RWPE1 (cell line): ENCODE data around the gene TBPL2.
A peak's percentile ranks its signal among the peaks of the same experiment; 100 is the strongest.

ENCODE experiments used
- CTCF ChIA-PET: fragments of 350-600 bp; sonication (Branson Sonifier 250); formaldehyde crosslinking; extraction: SDS; loops from one replicate; lab custom pipeline; 2021; lab: Yijun Ruan, JAX
- POLR2A ChIA-PET: fragments of 400-600 bp; formaldehyde crosslinking; extraction: SDS; loops from one replicate; lab custom pipeline; 2020; ENCODE audit warnings: antibody characterized with exemption; ENCODE audit not compliant: low non-redundant PET; lab: Yijun Ruan, JAX
- DNase-seq: peaks from one replicate; pipeline ENCODE4 v3.0.0; 2012; ENCODE audit warnings: low spot score
- H3K27ac ChIP-seq: fragments of 450-650 bp; 2 replicates; pipeline ENCODE4 v1.5.1; 2017
- CTCF ChIP-seq: fragments of 450-650 bp; conservative IDR thresholded peaks from 2 replicates; pipeline ENCODE4 v1.5.1; 2017; ENCODE audit warnings: low read depth, mild to moderate bottlenecking

The TBPL2 gene

GRCh38 chr14:55401751-55402150 lies 38.7 kb downstream of the TBPL2 start:
- no peak for TF ChIP-seq CTCF
- no peak for DNase-seq
- CTCF ChIA-PET, result interaction anchor here (0.6 kb wide), 1 partner anchor 29 kb away, joined by 3 read pairs; no protein-coding TSS in a partner anchor
- POLR2A ChIA-PET, result no interaction called here
- H3K27ac ChIP-seq, result no peak overlapping the region

- CTCF ChIA-PET, result interaction anchor here (0.7 kb wide), 1 partner anchor 239 kb away, joined by 3 read pairs; no protein-coding TSS in a partner anchor
These were observed 40.6 kb downstream of the TBPL2 start for GRCh38 chr14:55399852-55400251.

GRCh38 chr14:55399183-55399582 lies 41.2 kb downstream of the TBPL2 start:
- no peak for DNase-seq
- POLR2A ChIA-PET, result no interaction called here
- CTCF ChIA-PET, result interaction anchor here (0.7 kb wide), 1 partner anchor 239 kb away, joined by 3 read pairs; no protein-coding TSS in a partner anchor
- TF ChIP-seq CTCF, result no peak
- no peak overlapping the region for H3K27ac ChIP-seq

More at GRCh38 chr14:55399852-55400251, 40.6 kb downstream of the TBPL2 start:
- POLR2A ChIA-PET, result no interaction called here
- H3K27ac ChIP-seq, result no peak overlapping the region
- no peak for DNase-seq
- TF ChIP-seq CTCF, result no peak

- ChIA-PET POLR2A (no interaction called here), CTCF (no interaction called here)
- TF ChIP-seq CTCF, result no peak
- H3K27ac ChIP-seq, result no peak overlapping the region
- DNase-seq, result peak; percentile 88
These were observed 41.7 kb downstream of the TBPL2 start for GRCh38 chr14:55398679-55399078.

GRCh38 chr14:55389330-55389729 lies 51.1 kb downstream of the TBPL2 start:
- no peak for DNase-seq
- CTCF ChIA-PET, result no interaction called here
- TF ChIP-seq CTCF, result no peak
- H3K27ac ChIP-seq, result no peak overlapping the region
- POLR2A ChIA-PET, result no interaction called here

GRCh38 chr14:55388160-55388559 lies 52.3 kb downstream of the TBPL2 start:
- ChIA-PET POLR2A (no interaction called here), CTCF (no interaction called here)
- TF ChIP-seq CTCF, result no peak
- DNase-seq, result no peak
- no peak overlapping the region for H3K27ac ChIP-seq
